ENCODE data around the gene SMS.

Gene SMS

GRCh38 chrX:22039541-22039940 lies 99.0 kb downstream of the SMS start:
- DNase-seq (ENCODE audit: low read depth) = no peak

- no peak for DNase-seq (ENCODE audit: low read depth)
These were observed 99.7 kb downstream of the SMS start for GRCh38 chrX:22040184-22040583.

GRCh38 chrX:22041907-22042530 lies 101.5 kb downstream of the SMS start:
- DNase-seq (ENCODE audit: low read depth) = peak; percentile 26

- no peak for DNase-seq (ENCODE audit: low read depth)
These were observed 103.4 kb downstream of the SMS start for GRCh38 chrX:22043872-22044271.

Data from amniotic epithelial cell (primary cell).